Adipocyte (in vitro differentiated cells): Measurements from ENCODE around the gene PSMD6.

ENCODE experiments used
- DNase-seq: peaks from one replicate; pipeline ENCODE4 v3.0.0-alpha.2; 2015; ENCODE audit warnings: low read depth
- H3K27me3 ChIP-seq: replicated peaks from 2 replicates; pipeline ENCODE4 v1.7.0; 2013; ENCODE audit warnings: mild to moderate bottlenecking, low read length, moderate library complexity; ENCODE audit not compliant: control insufficient read depth, insufficient read depth
- H3K36me3 ChIP-seq: 2 replicates; pipeline ENCODE4 v1.7.0; 2013; ENCODE audit warnings: low read length, mild to moderate bottlenecking, moderate library complexity; ENCODE audit not compliant: control insufficient read depth, insufficient read depth, severe bottlenecking
- H3K4me1 ChIP-seq: 2 replicates; pipeline ENCODE4 v1.7.0; 2013; ENCODE audit warnings: mild to moderate bottlenecking, low read length, moderate library complexity; ENCODE audit not compliant: control insufficient read depth, insufficient read depth
- H3K4me3 ChIP-seq: 2 replicates; pipeline ENCODE4 v1.7.0; 2013; ENCODE audit warnings: mild to moderate bottlenecking, low read length, moderate library complexity
- H3K9ac ChIP-seq: 2 replicates; pipeline ENCODE4 v1.7.0; 2013; ENCODE audit warnings: mild to moderate bottlenecking, low read length, moderate library complexity
- H3K9me3 ChIP-seq: 2 replicates; pipeline ENCODE4 v1.7.0; 2013; ENCODE audit warnings: mild to moderate bottlenecking, low read length, moderate library complexity; ENCODE audit not compliant: control insufficient read depth

Gene PSMD6

DNA sequence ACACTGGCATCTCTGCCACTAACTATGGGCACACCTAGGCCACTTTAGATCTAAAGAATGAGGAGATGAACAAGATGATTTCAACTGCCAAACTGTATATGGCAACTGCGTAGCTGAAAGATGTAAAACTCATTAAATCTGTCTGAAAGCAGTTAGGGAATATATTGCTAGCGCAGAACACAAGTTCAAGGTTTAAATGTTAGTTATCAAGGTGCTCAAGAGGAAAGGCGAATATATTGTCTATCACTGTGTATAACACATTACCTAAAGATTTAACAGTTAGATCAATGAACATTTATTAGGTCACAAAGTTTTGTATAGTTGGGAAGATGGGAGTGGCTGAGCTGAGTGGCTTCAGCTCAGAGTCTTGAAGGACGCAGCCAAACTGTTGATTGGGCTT lies 33.9 kb upstream of the PSMD6 start:
- DNase-seq: no peak
- Histone ChIP-seq H3K4me1 (peaks cover 6% of the 10 kb centered on the region), H3K36me3 (no peaks in the 10 kb centered on the region), H3K27me3 (no peaks in the 10 kb centered on the region), H3K9me3 (no peaks in the 10 kb centered on the region), H3K4me3 (no peak overlapping the region), H3K9ac (no peak overlapping the region)

DNA sequence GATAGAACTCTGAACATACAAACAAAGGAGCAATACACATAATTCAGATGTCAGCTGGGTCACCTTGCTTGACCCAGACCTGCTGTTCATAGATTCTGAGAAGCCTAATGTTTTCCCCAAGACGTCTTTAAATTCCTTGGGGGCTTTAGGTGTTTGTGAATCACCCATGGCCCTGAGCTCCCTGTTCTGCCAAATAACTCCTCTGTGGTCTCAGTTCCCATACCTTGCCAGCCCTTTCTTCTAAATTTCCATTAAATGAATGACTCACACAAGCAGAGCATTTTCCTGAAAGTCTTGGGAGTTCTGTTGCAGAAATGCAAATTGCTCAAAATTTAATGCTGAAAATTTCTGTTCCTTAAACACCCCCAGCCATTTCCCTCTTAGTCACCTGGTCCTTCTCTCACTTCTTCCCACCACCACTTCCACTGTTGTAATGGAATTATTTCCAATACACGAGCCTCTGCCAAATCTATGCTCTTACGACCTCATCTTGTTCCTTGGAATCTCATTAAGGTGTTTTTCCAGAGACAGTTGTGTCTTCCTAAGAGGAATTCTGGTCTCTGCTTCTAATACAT lies 33.4 kb upstream of the PSMD6 start:
- Histone ChIP-seq H3K4me1 (peaks cover 6% of the 10 kb centered on the region), H3K4me3 (no peak overlapping the region), H3K27me3 (no peaks in the 10 kb centered on the region), H3K9ac (no peak overlapping the region), H3K36me3 (no peaks in the 10 kb centered on the region), H3K9me3 (no peaks in the 10 kb centered on the region)
- no peak for DNase-seq

DNA sequence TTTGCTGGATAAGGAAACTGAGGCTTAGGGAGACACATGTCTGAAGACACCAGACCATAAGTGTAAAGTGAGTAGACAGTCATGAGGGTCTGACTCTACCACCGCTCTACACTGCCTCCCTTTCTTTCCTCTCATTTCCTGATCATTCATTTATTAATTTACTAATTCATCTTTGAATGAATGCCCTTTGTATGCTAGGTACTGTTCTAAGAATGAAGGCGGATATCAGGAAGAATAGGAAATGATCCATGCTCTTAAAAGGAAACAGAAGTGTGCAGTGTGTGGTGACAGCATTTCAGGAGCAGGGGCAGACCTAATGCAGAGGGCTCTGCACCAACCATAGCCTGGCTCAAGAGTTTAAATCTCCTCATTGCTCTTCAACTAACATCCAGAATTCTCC lies 31.8 kb upstream of the PSMD6 start:
- Histone ChIP-seq H3K4me1 (peaks cover 6% of the 10 kb centered on the region), H3K4me3 (no peak overlapping the region), H3K9ac (no peak overlapping the region), H3K36me3 (no peaks in the 10 kb centered on the region), H3K27me3 (no peaks in the 10 kb centered on the region), H3K9me3 (no peaks in the 10 kb centered on the region)
- no peak for DNase-seq

DNA sequence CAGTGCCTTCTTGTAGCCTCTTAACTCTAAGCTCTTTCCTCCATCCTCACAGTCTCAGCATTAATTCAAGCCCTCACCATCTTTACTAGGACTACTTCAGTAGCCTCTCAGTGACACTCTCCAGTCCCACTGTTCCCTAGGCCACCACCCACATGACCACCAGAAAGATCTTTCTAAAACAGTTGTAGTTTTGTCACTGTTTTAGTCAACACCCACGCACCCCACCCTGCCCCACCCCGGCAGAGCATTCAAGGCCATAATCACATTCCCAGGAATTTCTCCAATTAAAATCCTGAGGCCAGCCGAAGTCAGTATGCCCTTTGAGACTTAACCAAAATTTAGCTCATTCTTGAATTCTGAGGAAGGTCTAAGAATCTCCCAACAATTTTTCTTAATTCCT lies 31.2 kb upstream of the PSMD6 start:
- H3K9ac ChIP-seq: no peak overlapping the region
- no peak for DNase-seq
- H3K4me1 ChIP-seq: no peaks in the 10 kb centered on the region
- no peaks in the 10 kb centered on the region for H3K36me3 ChIP-seq
- no peaks in the 10 kb centered on the region for H3K9me3 ChIP-seq
- H3K4me3 ChIP-seq: no peak overlapping the region
- no peaks in the 10 kb centered on the region for H3K27me3 ChIP-seq

DNA sequence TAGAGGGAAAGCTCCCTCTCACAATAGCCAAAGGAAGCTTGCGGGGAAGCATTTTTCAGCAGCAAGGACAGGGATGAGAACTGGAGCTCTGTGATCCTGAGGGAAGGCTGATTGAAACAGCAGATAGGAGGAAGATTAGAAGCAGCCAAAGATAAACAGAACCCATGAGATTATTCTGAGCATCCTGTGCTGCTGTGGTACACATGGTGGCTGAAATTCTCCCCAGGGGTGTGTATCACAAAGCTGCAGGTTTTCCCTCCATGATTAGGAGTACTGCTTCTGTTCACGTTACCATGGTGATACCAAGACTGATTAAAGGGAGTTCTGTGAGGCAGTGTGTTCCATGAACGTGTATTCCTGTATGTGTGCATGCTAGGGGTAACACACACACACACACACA lies 30.3 kb upstream of the PSMD6 start:
- no peaks in the 10 kb centered on the region for H3K36me3 ChIP-seq
- no peak for DNase-seq
- H3K4me1 ChIP-seq: no peaks in the 10 kb centered on the region
- H3K27me3 ChIP-seq: no peaks in the 10 kb centered on the region
- H3K9me3 ChIP-seq: no peaks in the 10 kb centered on the region
- H3K9ac ChIP-seq: no peak overlapping the region
- H3K4me3 ChIP-seq: no peak overlapping the region

DNA sequence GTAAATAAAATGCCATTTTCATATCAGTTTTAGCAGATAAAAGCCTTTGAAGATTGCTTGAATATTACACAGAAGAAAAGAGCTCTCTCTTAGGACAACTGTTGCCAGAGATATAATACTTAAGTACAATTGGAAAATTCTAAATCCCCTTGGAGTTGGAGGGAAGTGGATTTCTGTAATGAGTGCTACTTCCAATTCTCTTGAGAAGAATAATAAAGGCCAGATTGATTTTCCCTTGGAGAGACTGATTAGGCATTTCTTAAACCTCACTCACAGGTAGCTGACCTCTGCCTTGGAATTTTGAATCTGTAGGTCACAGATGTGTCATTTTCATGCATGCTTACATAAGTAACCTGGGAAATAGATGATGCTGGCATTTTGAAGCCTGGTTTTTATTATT lies 29.8 kb upstream of the PSMD6 start:
- no peaks in the 10 kb centered on the region for H3K9me3 ChIP-seq
- H3K4me3 ChIP-seq: no peak overlapping the region
- DNase-seq: no peak
- no peak overlapping the region for H3K9ac ChIP-seq
- no peaks in the 10 kb centered on the region for H3K36me3 ChIP-seq
- no peaks in the 10 kb centered on the region for H3K4me1 ChIP-seq
- no peaks in the 10 kb centered on the region for H3K27me3 ChIP-seq

DNA sequence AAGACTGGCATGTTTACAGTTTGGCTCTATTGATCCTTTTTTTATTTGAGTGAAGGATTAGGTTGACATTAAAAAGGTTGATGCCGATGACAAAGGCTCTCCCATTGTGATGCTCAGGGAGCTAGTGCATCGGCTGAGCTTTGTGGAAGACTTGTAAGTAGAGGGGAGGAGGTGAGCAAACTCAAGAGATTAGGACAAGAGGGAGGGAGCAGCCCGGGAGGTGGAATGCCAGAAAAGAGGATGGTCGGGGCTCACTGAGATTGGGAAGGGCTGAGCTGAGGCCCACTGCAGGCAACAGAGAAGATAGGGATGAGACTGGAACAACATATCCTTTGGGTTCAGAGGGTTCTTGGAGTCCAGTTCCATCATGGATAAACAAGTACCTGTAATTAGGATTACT lies 26.5 kb upstream of the PSMD6 start:
- no peaks in the 10 kb centered on the region for H3K36me3 ChIP-seq
- H3K9me3 ChIP-seq: no peaks in the 10 kb centered on the region
- H3K9ac ChIP-seq: no peak overlapping the region
- no peak for DNase-seq
- no peaks in the 10 kb centered on the region for H3K4me1 ChIP-seq
- no peak overlapping the region for H3K4me3 ChIP-seq
- no peaks in the 10 kb centered on the region for H3K27me3 ChIP-seq

DNA sequence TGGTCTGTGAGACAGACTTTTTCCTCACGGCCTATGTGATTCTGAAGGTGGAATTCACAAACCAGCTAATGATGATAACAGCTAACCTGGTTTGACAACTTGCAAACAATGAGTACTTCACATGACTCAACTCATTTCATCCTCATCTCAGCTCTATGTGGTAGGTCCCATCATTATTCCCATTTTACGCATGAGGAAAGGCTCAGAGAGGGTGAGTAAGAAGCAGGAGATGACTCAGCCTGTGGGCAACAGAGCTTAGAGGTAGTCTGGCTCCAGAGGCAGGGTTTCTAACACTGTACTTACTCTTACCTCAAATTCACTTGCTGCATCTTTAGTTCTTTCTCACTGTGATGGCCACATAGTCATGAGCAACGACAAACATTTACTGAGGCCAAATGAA lies 25.8 kb upstream of the PSMD6 start:
- no peaks in the 10 kb centered on the region for H3K9me3 ChIP-seq
- no peak overlapping the region for H3K9ac ChIP-seq
- H3K36me3 ChIP-seq: no peaks in the 10 kb centered on the region
- no peaks in the 10 kb centered on the region for H3K27me3 ChIP-seq
- no peaks in the 10 kb centered on the region for H3K4me1 ChIP-seq
- DNase-seq: no peak
- no peak overlapping the region for H3K4me3 ChIP-seq

DNA sequence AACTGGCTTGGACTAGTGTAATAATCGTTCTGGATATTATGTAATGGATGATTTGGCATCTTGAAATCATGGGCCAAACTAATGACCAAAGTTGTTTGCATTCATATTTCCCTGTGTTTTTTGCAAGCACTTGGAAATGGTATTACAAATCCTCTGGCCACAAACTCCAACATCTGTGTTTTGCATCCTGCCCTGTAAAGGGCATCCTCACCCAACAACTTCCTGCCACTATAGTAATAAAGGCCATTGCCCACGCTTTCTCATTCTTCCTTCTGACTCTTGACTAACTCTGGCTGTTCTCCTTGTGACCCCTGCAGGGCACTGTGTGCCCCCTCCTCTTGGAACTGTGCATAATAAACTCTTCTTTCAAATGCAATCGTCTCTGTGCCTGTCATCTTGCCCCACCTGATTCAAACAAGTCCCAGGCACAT lies 25.4 kb upstream of the PSMD6 start:
- Histone ChIP-seq H3K4me1 (no peaks in the 10 kb centered on the region), H3K36me3 (no peaks in the 10 kb centered on the region), H3K9ac (no peak overlapping the region), H3K4me3 (no peak overlapping the region), H3K9me3 (no peaks in the 10 kb centered on the region), H3K27me3 (no peaks in the 10 kb centered on the region)
- no peak for DNase-seq

DNA sequence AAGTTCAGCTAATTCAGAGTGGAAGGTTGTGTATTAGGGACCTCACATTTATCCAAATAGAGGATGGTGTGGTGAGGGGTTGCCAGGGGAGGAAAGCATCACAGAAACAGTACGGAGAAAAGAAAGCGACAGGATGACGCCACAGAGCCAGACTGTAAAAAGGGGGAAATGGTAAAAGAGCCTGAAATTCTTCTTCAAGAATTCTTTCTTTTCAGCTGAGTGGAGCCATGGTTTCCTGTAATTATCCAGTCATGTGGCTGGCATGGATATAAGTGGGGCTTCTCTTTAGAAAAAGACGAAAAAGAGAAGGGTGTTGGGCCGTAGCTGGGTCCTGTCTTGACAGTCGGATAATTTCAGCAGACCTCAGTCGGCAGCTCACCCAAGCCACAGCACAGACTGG lies 24.5 kb upstream of the PSMD6 start:
- Histone ChIP-seq H3K9me3 (no peaks in the 10 kb centered on the region), H3K4me3 (no peak overlapping the region), H3K4me1 (no peaks in the 10 kb centered on the region), H3K36me3 (no peaks in the 10 kb centered on the region), H3K9ac (no peak overlapping the region), H3K27me3 (no peaks in the 10 kb centered on the region)
- DNase-seq: no peak

DNA sequence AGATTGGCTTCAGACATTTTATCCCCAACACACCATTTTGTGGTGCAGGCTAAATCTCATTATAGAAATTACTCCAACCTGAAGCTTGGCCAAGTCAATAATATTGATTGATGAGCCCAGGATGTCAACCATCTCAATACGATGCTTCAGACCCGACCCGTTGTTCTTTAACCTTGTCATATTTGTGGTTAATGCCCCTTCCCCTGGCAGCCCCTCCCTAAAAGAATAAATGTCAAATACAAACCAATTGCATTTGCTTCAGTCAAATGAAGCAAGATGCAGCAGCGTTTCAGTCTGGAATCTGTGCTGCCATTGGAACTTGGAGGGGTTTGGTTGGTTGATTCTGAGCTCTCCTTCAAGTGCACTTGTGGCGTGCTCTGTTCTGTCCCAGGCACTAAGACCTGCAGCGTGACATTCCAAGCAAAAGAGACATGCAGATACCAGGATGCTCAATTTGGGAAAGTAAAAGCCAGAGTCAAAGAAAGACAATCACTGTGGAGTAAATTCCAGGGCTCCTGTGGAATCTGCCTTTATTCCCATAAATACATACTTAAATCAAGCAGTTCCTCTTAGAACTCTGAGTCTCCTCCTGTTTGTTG lies 23.8 kb upstream of the PSMD6 start:
- Histone ChIP-seq H3K4me3 (no peak overlapping the region), H3K4me1 (no peaks in the 10 kb centered on the region), H3K27me3 (no peaks in the 10 kb centered on the region), H3K36me3 (no peaks in the 10 kb centered on the region), H3K9ac (no peak overlapping the region), H3K9me3 (no peaks in the 10 kb centered on the region)
- no peak for DNase-seq

DNA sequence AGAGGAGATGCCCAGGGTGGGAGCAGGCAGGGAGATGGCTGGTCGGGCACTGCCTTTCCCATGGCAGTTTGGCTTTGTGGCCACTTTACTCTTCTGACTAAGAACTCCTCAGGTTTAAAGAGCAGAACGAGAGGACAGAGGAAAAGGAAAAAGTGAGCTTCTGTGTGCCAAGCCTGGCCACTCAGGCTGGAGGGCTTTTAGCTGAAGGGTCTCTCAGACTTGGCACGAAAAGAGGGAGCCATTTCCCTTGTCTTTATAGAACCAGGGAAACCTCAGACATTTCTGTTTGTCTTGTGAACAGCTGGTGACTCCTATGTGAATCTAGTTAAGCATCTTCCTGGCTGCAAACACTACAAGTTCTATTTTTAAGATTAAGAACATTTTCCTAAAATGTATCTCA lies 23.3 kb upstream of the PSMD6 start:
- Histone ChIP-seq H3K4me3 (no peak overlapping the region), H3K27me3 (no peaks in the 10 kb centered on the region), H3K4me1 (no peaks in the 10 kb centered on the region), H3K9ac (no peak overlapping the region), H3K9me3 (no peaks in the 10 kb centered on the region), H3K36me3 (no peaks in the 10 kb centered on the region)
- no peak for DNase-seq
